Stimulated activated CD8-positive, alpha-beta memory T cell treated with anti-CD3 and anti-CD28 coated beads, Interleukin-12 subunit alpha, Interleukin-12 subunit beta, amount 100 ng/mL, for 4 hours (primary cell): ENCODE data around the gene LCE1A.

ENCODE experiments used
- DNase-seq: peaks from one replicate; pipeline ENCODE4 v3.0.0-alpha.2; 2020; ENCODE audit warnings: low read depth

Gene LCE1A

DNA sequence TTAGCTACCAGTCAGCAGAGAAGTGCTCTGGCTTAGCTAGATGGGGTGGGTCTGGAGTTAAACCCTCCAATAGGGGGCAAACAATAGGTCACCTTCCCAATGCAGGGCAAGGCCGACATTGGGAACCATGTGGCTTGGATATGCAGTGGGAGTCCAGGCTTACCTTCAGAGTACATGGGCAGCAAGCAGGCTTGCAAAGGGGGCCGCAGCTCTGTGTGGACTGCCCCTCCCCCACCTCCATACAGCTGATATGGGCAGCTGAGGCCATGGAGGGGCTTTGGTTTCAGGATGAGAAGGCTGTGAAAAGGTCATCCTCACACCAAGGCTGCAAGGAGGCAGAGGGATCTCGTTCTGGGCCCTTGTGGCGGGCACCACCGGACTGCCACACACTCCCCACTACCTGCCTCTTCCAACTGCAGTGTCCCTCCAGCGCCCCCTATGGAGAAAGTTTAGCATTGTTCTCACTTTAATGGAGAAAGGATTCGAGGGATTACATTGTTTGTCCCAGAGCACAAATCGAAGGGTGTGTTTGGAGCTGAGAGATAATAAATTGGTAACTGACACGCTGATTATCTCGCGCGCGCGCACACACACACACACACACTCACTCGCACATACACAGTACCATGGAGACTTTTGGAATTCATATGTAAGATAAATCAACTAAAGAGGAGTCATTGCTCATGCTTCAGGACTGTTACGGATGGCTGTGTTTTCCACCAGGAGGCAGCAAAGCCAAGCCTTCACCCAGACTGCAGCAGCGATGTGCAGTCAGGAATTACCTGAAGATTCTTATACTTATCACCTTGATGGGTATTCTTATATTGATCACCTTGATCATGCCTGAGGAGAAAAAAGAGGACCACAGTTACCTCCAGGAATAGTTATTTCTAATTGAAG is 43.8 kb downstream of the LCE1A start:
- DNase-seq, result no peak

DNA sequence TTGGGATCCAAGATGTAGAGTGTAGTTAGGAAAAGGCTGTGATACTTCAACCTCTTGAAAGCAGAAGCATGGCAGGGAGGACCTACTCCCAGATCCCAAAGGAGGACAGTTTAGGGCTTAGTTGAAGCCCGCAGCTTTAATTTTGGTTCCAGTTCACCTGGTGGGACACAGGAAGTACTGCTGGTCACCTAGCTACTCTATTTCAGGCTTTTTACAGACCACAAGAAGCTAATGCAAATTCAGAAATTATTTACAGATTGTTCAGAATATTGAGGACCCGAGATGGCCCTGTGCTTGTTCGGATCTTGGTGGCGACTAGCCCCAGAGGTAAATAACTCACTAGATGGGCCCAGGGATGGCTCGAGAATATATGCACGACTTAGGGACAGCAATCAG is 44.5 kb downstream of the LCE1A start:
- DNase-seq, result no peak

DNA sequence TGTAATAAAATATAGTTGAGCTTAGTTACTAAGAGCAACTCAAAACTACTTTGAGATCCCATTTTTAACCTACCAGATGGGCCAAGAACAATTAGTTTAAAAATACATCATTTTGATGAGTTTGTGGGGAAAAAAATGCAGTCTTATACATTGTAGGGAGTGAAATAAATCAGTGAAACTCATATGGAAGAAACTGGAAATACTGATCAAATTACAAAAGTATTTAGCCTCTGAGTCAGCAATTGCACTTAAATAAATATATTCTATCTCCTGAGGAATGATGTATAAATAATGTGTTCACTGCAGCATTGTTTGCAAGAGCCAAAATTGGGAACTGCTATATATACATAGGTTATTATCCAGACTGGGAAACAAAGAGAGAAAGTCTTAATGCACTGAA is 46.2 kb downstream of the LCE1A start:
- DNase-seq, result no peak

DNA sequence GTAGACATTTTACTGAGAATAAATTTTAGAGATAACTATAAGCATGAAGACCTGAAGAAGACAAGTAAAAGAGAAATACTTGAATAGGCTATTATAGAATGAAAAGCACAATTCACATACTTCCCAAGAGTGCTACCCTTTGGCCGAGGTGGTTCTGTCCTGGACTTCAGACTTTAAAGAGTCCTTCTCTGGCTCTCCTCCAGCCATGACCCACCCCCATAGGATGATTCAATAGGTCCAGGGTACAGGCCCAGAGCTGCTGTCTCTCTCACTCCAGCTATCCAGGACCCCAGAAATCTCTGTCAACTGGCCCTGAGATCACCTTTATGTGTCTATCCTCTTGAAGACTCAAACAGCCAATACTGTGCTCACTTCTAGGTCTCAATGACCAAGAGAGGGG is 49.6 kb downstream of the LCE1A start:
- DNase-seq, result no peak
